OCI-LY1 (cell line): ENCODE data around the gene MROH2B.

Experiments
- CTCF ChIP-seq: fragments of 200-600 bp; sonication (generic), shearing (Covaris generic); IDR thresholded peaks from 2 replicates; pipeline ENCODE4 v1.5.1; 2017; ENCODE audit warnings: mild to moderate bottlenecking, antibody characterized with exemption, low read length, moderate library complexity, mixed read lengths
- EZH2 ChIP-seq: fragments of 200-600 bp; sonication (generic), shearing (Covaris generic); IDR thresholded peaks from 2 replicates; pipeline ENCODE4 v1.8.0; 2017; ENCODE audit warnings: borderline replicate concordance, mixed run types, mild to moderate bottlenecking, antibody characterized with exemption, low read length, moderate library complexity, mixed read lengths

GRCh38 chr5:40999966-41000365 lies 71.2 kb downstream of the MROH2B start:
- TF ChIP-seq CTCF (no peak), EZH2 (no peak)
